B cell (primary cell): ENCODE data around the gene ZIC5.

ENCODE experiments used
- EZH2 ChIP-seq: IDR thresholded peaks from 2 replicates; pipeline ENCODE4 v1.6.1; 2012; ENCODE audit warnings: borderline replicate concordance, low read depth, mild to moderate bottlenecking, moderate library complexity, low read length; ENCODE audit not compliant: insufficient read depth, poor library complexity, severe bottlenecking
- TF ChIP-seq, protein P1 (sequence below): fragments of 200-600 bp; IDR thresholded peaks from one replicate; pipeline ENCODE4 v1.8.0; 2022; ENCODE audit warnings: antibody characterized with exemption, mild to moderate bottlenecking

DNA sequence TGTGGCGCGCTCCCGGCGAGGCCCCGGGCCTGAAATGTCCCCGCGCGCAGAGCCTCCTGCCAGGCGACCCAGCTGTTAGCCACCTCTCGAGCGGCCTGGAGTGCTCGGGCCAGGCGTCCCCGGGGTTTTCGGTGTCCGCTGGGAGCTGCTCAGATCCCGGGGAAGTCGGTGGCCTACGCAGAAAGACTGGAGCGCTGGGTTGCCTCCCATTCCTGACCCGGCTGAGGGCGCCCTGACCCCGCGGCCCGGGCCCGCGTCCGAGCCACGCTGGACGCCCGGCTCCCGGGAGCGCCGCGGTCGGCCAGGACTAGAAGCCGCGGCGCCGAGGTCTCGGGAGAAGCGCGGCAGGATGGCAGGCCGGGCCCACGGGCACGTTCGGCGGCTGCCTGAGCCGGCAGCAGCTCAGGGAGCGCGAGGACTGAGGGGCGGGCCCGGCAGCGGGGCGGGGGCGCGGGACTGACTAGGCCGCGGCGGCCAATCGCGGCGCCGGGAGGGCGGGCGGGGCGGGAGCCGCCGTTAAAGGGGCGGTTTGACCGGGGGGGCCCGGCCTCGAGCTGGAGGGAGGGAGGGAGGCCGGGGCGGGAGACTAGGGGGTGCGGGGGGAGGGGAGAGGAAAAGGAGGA is 8.7 kb upstream of the ZIC5 start:
- TF ChIP-seq, protein P1, sequence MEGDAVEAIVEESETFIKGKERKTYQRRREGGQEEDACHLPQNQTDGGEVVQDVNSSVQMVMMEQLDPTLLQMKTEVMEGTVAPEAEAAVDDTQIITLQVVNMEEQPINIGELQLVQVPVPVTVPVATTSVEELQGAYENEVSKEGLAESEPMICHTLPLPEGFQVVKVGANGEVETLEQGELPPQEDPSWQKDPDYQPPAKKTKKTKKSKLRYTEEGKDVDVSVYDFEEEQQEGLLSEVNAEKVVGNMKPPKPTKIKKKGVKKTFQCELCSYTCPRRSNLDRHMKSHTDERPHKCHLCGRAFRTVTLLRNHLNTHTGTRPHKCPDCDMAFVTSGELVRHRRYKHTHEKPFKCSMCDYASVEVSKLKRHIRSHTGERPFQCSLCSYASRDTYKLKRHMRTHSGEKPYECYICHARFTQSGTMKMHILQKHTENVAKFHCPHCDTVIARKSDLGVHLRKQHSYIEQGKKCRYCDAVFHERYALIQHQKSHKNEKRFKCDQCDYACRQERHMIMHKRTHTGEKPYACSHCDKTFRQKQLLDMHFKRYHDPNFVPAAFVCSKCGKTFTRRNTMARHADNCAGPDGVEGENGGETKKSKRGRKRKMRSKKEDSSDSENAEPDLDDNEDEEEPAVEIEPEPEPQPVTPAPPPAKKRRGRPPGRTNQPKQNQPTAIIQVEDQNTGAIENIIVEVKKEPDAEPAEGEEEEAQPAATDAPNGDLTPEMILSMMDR, result no peak
- no peak for TF ChIP-seq EZH2
